Transverse colon (tissue), 4 donors: ENCODE results near the gene HSPB1. TPM values are rescaled to one million over a fixed set of nuclear protein-coding genes. Genes with fewer than 3 reads are reported as not detected.
"Not testable (repeated sequence)": the region's sequence is repeated elsewhere in the genome, so short reads cannot be mapped to it uniquely, and the experiment has no call there.

Experiments
- DNase-seq: peaks from one replicate; pipeline ENCODE4 v3.0.0-alpha.2; 2019
- H3K27ac ChIP-seq, 4 donors: fragments of 200-600 bp; sonication (generic); 2 replicates each; pipeline ENCODE4 v1.5.1; 2016 to 2018; ENCODE audit warnings: inconsistent platforms in 4 of 4
- H3K27me3 ChIP-seq: fragments of 200-600 bp; sonication (generic); 2 replicates; pipeline ENCODE4 v1.5.1; 2017; ENCODE audit warnings: inconsistent platforms
- H3K36me3 ChIP-seq, 4 donors: fragments of 200-600 bp; sonication (generic); 2 replicates each; pipeline ENCODE4 v1.5.1; 2017 to 2019; ENCODE audit warnings: inconsistent platforms in 4 of 4
- H3K4me1 ChIP-seq, 4 donors: fragments of 200-600 bp; sonication (generic); 2 replicates each; pipeline ENCODE4 v1.5.1; 2017 to 2020; ENCODE audit warnings: inconsistent platforms in 4 of 4
- H3K4me3 ChIP-seq, 4 donors: fragments of 200-600 bp; sonication (generic); 1 replicate in 1 of 4; 2 replicates in 3 of 4; pipeline versions ENCODE4 v1.5.1 to v1.6.1; 2017 to 2019; ENCODE audit warnings: inconsistent platforms in 4 of 4
- H3K9me3 ChIP-seq, 2 donors: fragments of 200-600 bp; sonication (generic); 2 replicates each; pipeline ENCODE4 v1.5.1; 2017 to 2019; ENCODE audit warnings: inconsistent platforms in 2 of 2
- CTCF ChIP-seq, 5 experiments: fragments of 200-600 bp in 3 of 5; fragments of 450-650 bp in 2 of 5; sonication (generic) in 3 of 5; IDR thresholded peaks; 1 replicate in 2 of 5; 2 replicates in 3 of 5; pipeline ENCODE4 v1.5.1; 2016 to 2017; ENCODE audit warnings: antibody characterized with exemption in 5 of 5, inconsistent platforms in 3 of 5, mild to moderate bottlenecking in 2 of 5, moderate library complexity in 1 of 5
- EP300 ChIP-seq: sonication (generic); formaldehyde crosslinking; IDR thresholded peaks from one replicate; pipeline ENCODE4 v1.6.1; 2017; ENCODE audit warnings: antibody characterized with exemption, low read depth
- POLR2A ChIP-seq: fragments of 450-650 bp; IDR thresholded peaks from one replicate; pipeline ENCODE4 v1.6.1; 2016; ENCODE audit warnings: antibody characterized with exemption, mild to moderate bottlenecking, moderate library complexity
- POLR2AphosphoS5 ChIP-seq, 3 donors: sonication (generic); formaldehyde crosslinking; IDR thresholded peaks; one replicate each; pipeline ENCODE4 v1.6.1; 2016; ENCODE audit warnings: antibody characterized with exemption in 3 of 3
- WGBS, 2 donors: methylation state at CpG; one replicate each; pipeline ENCODE4 v1.1.5; 2018; ENCODE audit warnings: low coverage in 1 of 2; 5-methylcytosine and 5-hydroxymethylcytosine counted together
- in situ Hi-C, 4 donors: fragments of 200-750 bp; cut with MboI; loops; one replicate each; pipeline versions ENCODE4 v1.15.0 to v1.15.1; 2017; ENCODE audit warnings: low sequenced_read_pairs in 3 of 4, low pct_ligation_motif_present in 1 of 4, low pct_unique_long_range_greater_than_20kb in 1 of 4
- intact Hi-C: fragments of 100-400 bp; cut with DNase I; formaldehyde crosslinking; loops from one replicate; pipeline ENCODE4 v1.15.1; 2023; ENCODE audit warnings: low total_unique reads
- total RNA-seq, 4 donors: library from RNA; depleted of rRNA; stranded (reverse); fragments of >200 nt; gene quantifications; one replicate each; pipeline ENCODE4 v1.1.0, GENCODE V29; 2016

HSPB1 gene
- total RNA-seq, 4 donors from 2014 or later: 387 to 1,086 (median 519) TPM

- H3K36me3 ChIP-seq: no peaks in the 10 kb centered on the region
- no peaks in the 10 kb centered on the region for H3K9me3 ChIP-seq
- in situ Hi-C loops: loop anchor here in 1 of 4 donors (10.0 kb wide), 1 partner anchor 95 kb away; no protein-coding TSS in a partner anchor
- DNase-seq: no peak
- intact Hi-C loops: no loop called here
- H3K27me3 ChIP-seq: peaks cover 80% of the 10 kb centered on the region
- peaks cover 0 to 16% (median 6%) of the 10 kb centered on the region in 4 donors for H3K4me1 ChIP-seq
- H3K27ac ChIP-seq: no peak overlapping the region
- WGBS, 2 donors: 28 to 47% methylated on average over 3 to 5 of the region's 5 CpGs
- no peak for TF ChIP-seq EP300
- TF ChIP-seq CTCF (IDR thresholded peaks at IDR 0.05): no peak
- TF ChIP-seq POLR2AphosphoS5 (IDR thresholded peaks at IDR 0.05): no peak
- no peak for TF ChIP-seq POLR2A
- no peak overlapping the region for H3K4me3 ChIP-seq
Observed at GRCh38 chr7:76269895-76270294, 32.6 kb upstream of the HSPB1 start.

- H3K4me3 ChIP-seq, H3K9me3 ChIP-seq, intact Hi-C loops, H3K27ac ChIP-seq, DNase-seq, H3K36me3 ChIP-seq, in situ Hi-C loops: not testable (repeated sequence)
- WGBS, 2 donors: 74% methylated on average over 2 of the region's 2 CpGs; no CpG with 5 or more reads in 1 of the 2 donors
- Histone ChIP-seq H3K27me3 (peaks cover 84% of the 10 kb centered on the region), H3K4me1 (peaks cover 0 to 16% (median 6%) of the 10 kb centered on the region in 4 donors)
Observed at GRCh38 chr7:76271384-76271783, 31.1 kb upstream of the HSPB1 start.

DNA sequence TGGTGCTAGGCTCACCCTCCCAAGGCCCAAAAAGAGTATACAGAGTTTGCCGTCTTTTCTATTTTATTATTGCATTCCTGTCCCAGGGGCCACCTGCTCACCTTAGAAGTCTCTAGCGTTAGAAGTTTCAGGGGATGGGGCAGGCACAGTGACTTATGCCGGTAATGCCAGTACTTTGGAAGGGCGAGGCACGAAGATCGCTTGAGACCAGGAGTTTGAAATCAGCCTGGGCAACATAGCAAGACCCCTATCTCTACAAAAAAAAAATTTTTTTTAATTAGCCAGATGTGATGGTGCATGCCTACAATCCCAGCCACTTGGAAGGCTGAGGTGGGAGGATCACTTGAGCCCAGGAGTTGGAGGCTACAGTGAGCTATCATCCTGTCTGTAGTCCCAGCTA lies 30.3 kb upstream of the HSPB1 start:
- Histone ChIP-seq H3K4me3 (no peak overlapping the region), H3K4me1 (peaks cover 0 to 10% (median 2%) of the 10 kb centered on the region in 4 donors), H3K36me3 (no peaks in the 10 kb centered on the region), H3K27me3 (peaks cover 78% of the 10 kb centered on the region), H3K9me3 (no peaks in the 10 kb centered on the region), H3K27ac (no peak overlapping the region)
- no peak for DNase-seq
- intact Hi-C loops (no loop called here), in situ Hi-C loops (no loop called here)
- no peak for TF ChIP-seq CTCF (IDR thresholded peaks at IDR 0.05)
- no peak for TF ChIP-seq POLR2AphosphoS5 (IDR thresholded peaks at IDR 0.05)
- no peak for TF ChIP-seq EP300
- no peak for TF ChIP-seq POLR2A
- 80 to 87% methylated on average over 2 to 6 of the region's 6 CpGs for WGBS, 2 donors

- Histone ChIP-seq H3K36me3 (no peaks in the 10 kb centered on the region), H3K4me3 (no peak overlapping the region), H3K9me3 (no peaks in the 10 kb centered on the region), H3K27me3 (peaks cover 74% of the 10 kb centered on the region), H3K27ac (no peak overlapping the region), H3K4me1 (peaks cover 0 to 3% (median 0%) of the 10 kb centered on the region in 4 donors)
- DNase-seq: no peak
- 22 to 31% methylated on average over 6 to 7 of the region's 7 CpGs for WGBS, 2 donors
- in situ Hi-C loops: no loop called here
- TF ChIP-seq POLR2A (no peak), CTCF (IDR thresholded peaks at IDR 0.05) (no peak), EP300 (no peak), POLR2AphosphoS5 (IDR thresholded peaks at IDR 0.05) (no peak)
- intact Hi-C loops: no loop called here
Observed at GRCh38 chr7:76272851-76273497, 29.5 kb upstream of the HSPB1 start.

- Histone ChIP-seq H3K27ac (no peak overlapping the region), H3K4me3 (no peak overlapping the region), H3K4me1 (no peaks in the 10 kb centered on the region), H3K36me3 (no peaks in the 10 kb centered on the region), H3K9me3 (no peaks in the 10 kb centered on the region), H3K27me3 (peaks cover 74% of the 10 kb centered on the region)
- intact Hi-C loops: no loop called here
- TF ChIP-seq EP300 (no peak), CTCF (IDR thresholded peaks at IDR 0.05) (no peak), POLR2AphosphoS5 (IDR thresholded peaks at IDR 0.05) (no peak), POLR2A (no peak)
- WGBS, 2 donors: 58 to 78% methylated on average over 5 of the region's 5 CpGs
- DNase-seq: no peak
- in situ Hi-C loops: no loop called here
Observed at GRCh38 chr7:76273503-76273902, 29.0 kb upstream of the HSPB1 start.
